Neural progenitor cell (in vitro differentiated cells): ENCODE results near the gene LMLN. TPM values are rescaled to one million over a fixed set of nuclear protein-coding genes. Genes with fewer than 3 reads are reported as not detected.

Experiments
- DNase-seq: peaks from one replicate; pipeline ENCODE4 v3.0.0-alpha.2; 2016; ENCODE audit warnings: low spot score
- H2AFZ ChIP-seq: fragments of 200-600 bp; sonication (generic); replicated peaks from 2 replicates; pipeline ENCODE4 v1.6.1; 2016; ENCODE audit warnings: antibody characterized with exemption
- H3F3A ChIP-seq: fragments of 200-600 bp; sonication (generic); 2 replicates; pipeline ENCODE4 v1.6.1; 2016; ENCODE audit warnings: antibody characterized with exemption, low read depth
- H3K27ac ChIP-seq: fragments of 200-600 bp; sonication (generic); 2 replicates; pipeline ENCODE4 v1.5.1; 2016; ENCODE audit warnings: mild to moderate bottlenecking
- H3K27me3 ChIP-seq: fragments of 200-600 bp; sonication (generic); 2 replicates; pipeline ENCODE4 v1.6.1; 2016; ENCODE audit warnings: mild to moderate bottlenecking, moderate library complexity
- H3K36me3 ChIP-seq: fragments of 200-600 bp; sonication (generic); 2 replicates; pipeline ENCODE4 v1.5.1; 2016
- H3K4me1 ChIP-seq: fragments of 200-600 bp; sonication (generic); 2 replicates; pipeline ENCODE4 v1.6.1; 2016; ENCODE audit warnings: mixed run types
- H3K4me2 ChIP-seq: fragments of 200-600 bp; sonication (generic); 2 replicates; pipeline ENCODE4 v1.6.1; 2016
- H3K4me3 ChIP-seq: fragments of 200-600 bp; sonication (generic); 2 replicates; pipeline ENCODE4 v1.5.1; 2016
- H3K79me2 ChIP-seq: fragments of 200-600 bp; sonication (generic); 2 replicates; pipeline ENCODE4 v1.6.1; 2016; ENCODE audit warnings: low read depth
- H3K9ac ChIP-seq: fragments of 200-600 bp; sonication (generic); 2 replicates; pipeline ENCODE4 v1.6.1; 2016
- H3K9me3 ChIP-seq: fragments of 200-600 bp; sonication (generic); 2 replicates; pipeline ENCODE4 v1.5.1; 2016; ENCODE audit warnings: low read depth
- H4K20me1 ChIP-seq: fragments of 200-600 bp; sonication (generic); 2 replicates; pipeline ENCODE4 v1.6.1; 2016; ENCODE audit warnings: low read depth
- H3K27ac Mint-ChIP-seq: 3 replicates; pipeline ENCODE4 v1.8.0; 2021; ENCODE audit warnings: mixed read lengths
- H3K27me3 Mint-ChIP-seq: 2 replicates; pipeline ENCODE4 v1.8.0; 2022; ENCODE audit warnings: low read depth, mild to moderate bottlenecking, inconsistent platforms, moderate library complexity, mixed read lengths; ENCODE audit not compliant: insufficient read depth
- H3K36me3 Mint-ChIP-seq: 3 replicates; pipeline ENCODE4 v1.8.0; 2021; ENCODE audit warnings: mixed read lengths
- H3K4me1 Mint-ChIP-seq: 3 replicates; pipeline ENCODE4 v1.8.0; 2021; ENCODE audit warnings: mixed read lengths
- H3K4me3 Mint-ChIP-seq: 3 replicates; pipeline ENCODE4 v1.8.0; 2021; ENCODE audit warnings: mild to moderate bottlenecking, moderate library complexity, mixed read lengths
- H3K9me3 Mint-ChIP-seq: 3 replicates; pipeline ENCODE4 v1.8.0; 2020; ENCODE audit warnings: mixed read lengths
- CTCF ChIP-seq: fragments of 200-600 bp; sonication (generic); IDR thresholded peaks from 2 replicates; pipeline ENCODE4 v1.5.1; 2017; ENCODE audit warnings: antibody characterized with exemption, mild to moderate bottlenecking
- EZH2 ChIP-seq: fragments of 200-600 bp; sonication (generic); IDR thresholded peaks from 2 replicates; pipeline ENCODE4 v1.6.1; 2017; ENCODE audit warnings: antibody characterized with exemption, mild to moderate bottlenecking, moderate library complexity
- EZH2phosphoT487 ChIP-seq: fragments of 200-600 bp; sonication (generic); IDR thresholded peaks from 2 replicates; pipeline ENCODE4 v1.6.1; 2017; ENCODE audit warnings: antibody characterized with exemption
- total RNA-seq: library from RNA; depleted of rRNA; stranded (reverse); fragments of >200 nt; gene quantifications from 2 replicates; pipeline ENCODE4 v1.2.3, GENCODE V29; 2015; ENCODE audit warnings: low replicate concordance

Gene LMLN
- total RNA-seq, 1 donor from 2014 or later: 11.2 TPM

- TF ChIP-seq CTCF (no peak), EZH2 (no peak), EZH2phosphoT487 (no peak)
- peaks cover 88% of the 10 kb centered on the region for H3F3A ChIP-seq
- no peak overlapping the region for H3K27ac Mint-ChIP-seq
- peaks cover 18% of the 10 kb centered on the region for H3K4me1 ChIP-seq
- peak overlapping the region; percentile 48 for H3K4me3 Mint-ChIP-seq
- peaks cover 67% of the 10 kb centered on the region for H4K20me1 ChIP-seq
- H3K27me3 Mint-ChIP-seq: peaks cover 7% of the 10 kb centered on the region
- no peaks in the 10 kb centered on the region for H3K27me3 ChIP-seq
- no peak overlapping the region for H3K9ac ChIP-seq
- no peak overlapping the region for H2AFZ ChIP-seq
- no peaks in the 10 kb centered on the region for H3K9me3 Mint-ChIP-seq
- H3K79me2 ChIP-seq: peaks cover 50% of the 10 kb centered on the region
- H3K27ac ChIP-seq: peak overlapping the region; percentile 23
- peaks cover 31% of the 10 kb centered on the region for H3K36me3 ChIP-seq
- no peak overlapping the region for H3K4me3 ChIP-seq
- H3K4me1 Mint-ChIP-seq: peaks cover 27% of the 10 kb centered on the region
- no peak for DNase-seq
- H3K36me3 Mint-ChIP-seq: peaks cover 25% of the 10 kb centered on the region
- no peak overlapping the region for H3K4me2 ChIP-seq
- H3K9me3 ChIP-seq: no peaks in the 10 kb centered on the region
Observed at GRCh38 chr3:197953325-197953724, 6.7 kb upstream of the LMLN start.

- peaks cover 25% of the 10 kb centered on the region for H3K36me3 Mint-ChIP-seq
- H3K27me3 Mint-ChIP-seq: peaks cover 7% of the 10 kb centered on the region
- DNase-seq: no peak
- no peak overlapping the region for H3K4me2 ChIP-seq
- no peak overlapping the region for H3K4me3 ChIP-seq
- H3K9ac ChIP-seq: no peak overlapping the region
- H3K9me3 Mint-ChIP-seq: no peaks in the 10 kb centered on the region
- no peak for TF ChIP-seq EZH2phosphoT487
- no peak for TF ChIP-seq EZH2
- TF ChIP-seq CTCF: no peak
- H3K4me3 Mint-ChIP-seq: no peak overlapping the region
- peaks cover 31% of the 10 kb centered on the region for H3K4me1 Mint-ChIP-seq
- no peak overlapping the region for H3K27ac Mint-ChIP-seq
- no peaks in the 10 kb centered on the region for H3K27me3 ChIP-seq
- no peak overlapping the region for H2AFZ ChIP-seq
- peaks cover 50% of the 10 kb centered on the region for H3K79me2 ChIP-seq
- peaks cover 67% of the 10 kb centered on the region for H4K20me1 ChIP-seq
- H3K4me1 ChIP-seq: peaks cover 18% of the 10 kb centered on the region
- peaks cover 94% of the 10 kb centered on the region for H3F3A ChIP-seq
- H3K36me3 ChIP-seq: peaks cover 31% of the 10 kb centered on the region
- H3K27ac ChIP-seq: no peak overlapping the region
- no peaks in the 10 kb centered on the region for H3K9me3 ChIP-seq
Observed at GRCh38 chr3:197953881-197954280, 6.1 kb upstream of the LMLN start.

GRCh38 chr3:197955892-197956477 lies 4.0 kb upstream of the LMLN start:
- Histone ChIP-seq H3K9me3 (no peaks in the 10 kb centered on the region), H3K36me3 (peaks cover 31% of the 10 kb centered on the region), H2AFZ (no peak overlapping the region), H3K4me1 (peaks cover 27% of the 10 kb centered on the region), H3K4me2 (no peak overlapping the region), H3K4me3 (no peak overlapping the region), H3K9ac (no peak overlapping the region), H3K79me2 (peaks cover 40% of the 10 kb centered on the region), H3F3A (peaks cover 88% of the 10 kb centered on the region), H4K20me1 (peaks cover 61% of the 10 kb centered on the region), H3K27me3 (peaks cover 2% of the 10 kb centered on the region), H3K27ac (peak overlapping the region; percentile 36)
- peaks cover 39% of the 10 kb centered on the region for H3K4me1 Mint-ChIP-seq
- H3K27me3 Mint-ChIP-seq: peaks cover 6% of the 10 kb centered on the region
- no peak overlapping the region for H3K27ac Mint-ChIP-seq
- no peak for DNase-seq
- H3K9me3 Mint-ChIP-seq: no peaks in the 10 kb centered on the region
- TF ChIP-seq CTCF (no peak), EZH2phosphoT487 (no peak), EZH2 (no peak)
- no peak overlapping the region for H3K4me3 Mint-ChIP-seq
- H3K36me3 Mint-ChIP-seq: peaks cover 21% of the 10 kb centered on the region
